ENCODE measurements around the gene NDUFB5. TPM values are rescaled to one million over a fixed set of nuclear protein-coding genes. Genes with fewer than 3 reads are reported as not detected.

The NDUFB5 gene
- polyA plus RNA-seq, 1 of the 3 experiments (the other 2 are of a cell fraction), result 35.3 TPM

- ChIA-PET CTCF (no interaction called here), POLR2A (no interaction called here)
- TF ChIP-seq GATA2 (CRISPR knock-in tag; IDR thresholded peaks at IDR 0.05), result no peak
- H3K79me2 ChIP-seq (ENCODE audit: insufficient read depth), result peaks cover 79% of the 10 kb centered on the region
- no peaks in the 10 kb centered on the region for H3K27me3 ChIP-seq (ENCODE audit: insufficient read depth)
- no peak overlapping the region for H3K4me2 ChIP-seq
- H3K9me3 ChIP-seq, result no peaks in the 10 kb centered on the region
- 99% methylated on average over 4 of the region's 4 CpGs for WGBS (ENCODE audit: low lambda C conversion rate)
- no peak overlapping the region for H3K4me3 ChIP-seq (ENCODE audit: low read depth in 2 of 2, low read length in 1 of 2)
- H3K4me1 ChIP-seq (ENCODE audit: control insufficient read depth in 1 of 2, insufficient read depth in 2 of 2, low read depth in 1 of 2, low read length in 1 of 2), result peaks cover 11 to 13% of the 10 kb centered on the region in 2 experiments; a peak in 3 of 4 replicates
- peaks cover 31% of the 10 kb centered on the region for H3F3A ChIP-seq (replicated peaks; ENCODE audit: insufficient read depth)
- H3K9ac ChIP-seq, result no peak overlapping the region
- H3K9me2 ChIP-seq, result no peaks in the 10 kb centered on the region
- no peaks in the 10 kb centered on the region for H4K20me1 ChIP-seq (ENCODE audit: insufficient read depth)
- no peak overlapping the region for H2AFZ ChIP-seq (ENCODE audit: low read depth)
- H3K36me3 ChIP-seq (replicated peaks in 1 of 2; ENCODE audit: control insufficient read depth in 1 of 2, insufficient read depth in 2 of 2, low read length in 1 of 2), result peaks cover 17 to 19% of the 10 kb centered on the region in 2 experiments
- DNase-seq, result no peak
- H3K27ac ChIP-seq (ENCODE audit: low read depth in 2 of 2, low read length in 1 of 2), result no peak overlapping the region
Observed at GRCh38 chr3:179610066-179610465, 5.5 kb downstream of the NDUFB5 start.

GRCh38 chr3:179613807-179614206 is 9.2 kb downstream of the NDUFB5 start:
- DNase-seq, result no peak
- Histone ChIP-seq H3K27me3 (ENCODE audit: insufficient read depth) (no peaks in the 10 kb centered on the region), H3K9ac (peak overlapping the region; percentile 48; the same call in 1 of the 2 replicates), H3K4me3 (ENCODE audit: low read depth in 2 of 2, low read length in 1 of 2) (peak overlapping the region in 1 of 2 experiments; percentile 2; a peak in 1 of 4 replicates), H2AFZ (ENCODE audit: low read depth) (no peak overlapping the region; the same call in 1 of the 2 replicates), H3K9me3 (no peaks in the 10 kb centered on the region), H3K9me2 (no peaks in the 10 kb centered on the region), H3K79me2 (ENCODE audit: insufficient read depth) (peaks cover 63% of the 10 kb centered on the region), H3K4me2 (peak overlapping the region; percentile 76), H3F3A (replicated peaks; ENCODE audit: insufficient read depth) (peaks cover 37% of the 10 kb centered on the region), H3K27ac (ENCODE audit: low read depth in 2 of 2, low read length in 1 of 2) (peak overlapping the region; percentile 79 to 92; a peak in 3 of 4 replicates), H4K20me1 (ENCODE audit: insufficient read depth) (no peaks in the 10 kb centered on the region), H3K36me3 (replicated peaks in 1 of 2; ENCODE audit: control insufficient read depth in 1 of 2, insufficient read depth in 2 of 2, low read length in 1 of 2) (peaks cover 24% of the 10 kb centered on the region in 2 experiments), H3K4me1 (ENCODE audit: control insufficient read depth in 1 of 2, insufficient read depth in 2 of 2, low read depth in 1 of 2, low read length in 1 of 2) (peaks cover 9 to 17% of the 10 kb centered on the region in 2 experiments; a peak in 2 of 4 replicates)
- ChIA-PET POLR2A (interaction anchor here (0.6 kb wide), 1 partner anchor 1065 kb away, joined by 3 read pairs; no protein-coding TSS in a partner anchor), CTCF (no interaction called here)
- WGBS (ENCODE audit: low lambda C conversion rate), result 5% methylated on average over 2 of the region's 2 CpGs
- TF ChIP-seq RXRA (IDR thresholded peaks at IDR 0.05; ENCODE audit: borderline replicate concordance, low read depth), result peak; percentile 63; the same call in 1 of the 2 replicates
- peak; percentile 81 for TF ChIP-seq NFIC (IDR thresholded peaks at IDR 0.05; ENCODE audit: borderline replicate concordance)
- TF ChIP-seq ZBTB33 (IDR thresholded peaks at IDR 0.05; ENCODE audit: borderline replicate concordance, low read depth), result peak; percentile 66; the same call in 1 of the 2 replicates
- peak; percentile 95 for TF ChIP-seq TCF12 (IDR thresholded peaks at IDR 0.05)
- TF ChIP-seq ELF1 (IDR thresholded peaks at IDR 0.05), result no peak
- peak; percentile 93 for TF ChIP-seq JUND (IDR thresholded peaks at IDR 0.05)
- TF ChIP-seq GATA2 (CRISPR knock-in tag; IDR thresholded peaks at IDR 0.05), result no peak
- TF ChIP-seq RFX5 (IDR thresholded peaks at IDR 0.05; ENCODE audit: low read length), result no peak
- no peak for TF ChIP-seq SMC3 (IDR thresholded peaks at IDR 0.05; ENCODE audit: low read depth, low read length)
- 0 out of 2 replicates have a peak, but pooled peaks have one; percentile 19 for TF ChIP-seq RCOR1 (IDR thresholded peaks at IDR 0.05; ENCODE audit: low read length)
- peak; percentile 90 for TF ChIP-seq TEAD4 (IDR thresholded peaks at IDR 0.05; ENCODE audit: borderline replicate concordance, insufficient read depth)
- no peak for TF ChIP-seq USF1 (IDR thresholded peaks at IDR 0.05; ENCODE audit: borderline replicate concordance, low read depth)
- TF ChIP-seq POLR2AphosphoS5 (IDR thresholded peaks at IDR 0.05; ENCODE audit: low read depth, low read length), result peak; percentile 68
- no peak for TF ChIP-seq EZH2phosphoT487 (IDR thresholded peaks at IDR 0.05; ENCODE audit: borderline replicate concordance, low read depth)
- TF ChIP-seq FOXM1 (IDR thresholded peaks at IDR 0.05; ENCODE audit: low read depth), result peak; percentile 79
- peak; percentile 24 to 88; a peak in 2 of 4 replicates for TF ChIP-seq EP300 (IDR thresholded peaks at IDR 0.05; ENCODE audit: borderline replicate concordance in 1 of 2, low read depth in 1 of 2, low read length in 1 of 2)
- no peak; the same call in 1 of the 2 replicates for TF ChIP-seq SIN3A (IDR thresholded peaks at IDR 0.05; ENCODE audit: borderline replicate concordance, low read depth, low read length)
- no peak for TF ChIP-seq CHD2 (IDR thresholded peaks at IDR 0.05; ENCODE audit: low read length, partially characterized antibody)
- TF ChIP-seq, protein P1, sequence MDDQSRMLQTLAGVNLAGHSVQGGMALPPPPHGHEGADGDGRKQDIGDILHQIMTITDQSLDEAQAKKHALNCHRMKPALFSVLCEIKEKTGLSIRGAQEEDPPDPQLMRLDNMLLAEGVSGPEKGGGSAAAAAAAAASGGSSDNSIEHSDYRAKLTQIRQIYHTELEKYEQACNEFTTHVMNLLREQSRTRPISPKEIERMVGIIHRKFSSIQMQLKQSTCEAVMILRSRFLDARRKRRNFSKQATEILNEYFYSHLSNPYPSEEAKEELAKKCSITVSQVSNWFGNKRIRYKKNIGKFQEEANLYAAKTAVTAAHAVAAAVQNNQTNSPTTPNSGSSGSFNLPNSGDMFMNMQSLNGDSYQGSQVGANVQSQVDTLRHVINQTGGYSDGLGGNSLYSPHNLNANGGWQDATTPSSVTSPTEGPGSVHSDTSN (IDR thresholded peaks at IDR 0.05), result peak; percentile 91
- TF ChIP-seq MEF2A (IDR thresholded peaks at IDR 0.05; ENCODE audit: borderline replicate concordance, low read depth), result peak; percentile 80
- TF ChIP-seq FOSL2 (IDR thresholded peaks at IDR 0.05; ENCODE audit: borderline replicate concordance, low read depth), result peak; percentile 71; the same call in 1 of the 2 replicates
